T-helper 1 cell treated with Interleukin-12 subunit alpha and Interleukin-12 subunit beta and Interleukin-4 antibody, amounts not matched to agents 30 ng/mL and 1 ng/mL, for 36 hours (primary cell): ENCODE results near the gene PLBD2. TPM values are rescaled to one million over a fixed set of nuclear protein-coding genes. Genes with fewer than 3 reads are reported as not detected.

ENCODE experiments used
- intact Hi-C: fragments of 100-400 bp; cut with micrococcal nuclease; formaldehyde crosslinking; loops from one replicate; pipeline ENCODE4 v1.15.1; 2024
- total RNA-seq: library from RNA; stranded (reverse); gene quantifications from 2 replicates; pipeline ENCODE4 v1.2.3, GENCODE V29; 2022

PLBD2 gene
- total RNA-seq, 1 donor from 2014 or later = 17.9 TPM

DNA sequence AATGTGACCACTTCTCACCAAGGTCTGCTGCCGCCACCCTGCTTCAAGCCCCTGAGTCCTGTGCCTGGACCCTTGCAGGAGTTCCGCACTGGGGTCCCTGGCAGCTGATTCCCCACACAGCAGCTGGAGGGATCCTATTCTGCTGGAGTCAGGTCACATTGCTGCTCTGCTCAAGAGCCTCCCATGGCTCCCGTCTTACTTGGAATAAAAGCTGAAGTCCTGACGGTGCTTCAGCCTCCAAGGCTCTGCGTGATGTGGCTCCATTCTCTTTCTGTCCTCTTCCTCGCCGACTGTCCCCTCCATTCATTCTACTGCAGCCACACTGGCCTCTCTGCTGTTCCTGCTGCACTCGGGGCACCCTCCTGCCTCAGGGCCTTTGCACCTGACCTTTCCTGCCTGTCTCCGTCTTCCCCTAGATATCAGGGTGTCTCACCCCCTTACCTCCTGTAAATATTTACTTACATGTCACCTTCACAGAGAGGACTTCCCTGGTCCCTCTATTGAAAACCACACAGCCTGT, 56.2 kb downstream of the PLBD2 start:
- intact Hi-C loops = no loop called here

DNA sequence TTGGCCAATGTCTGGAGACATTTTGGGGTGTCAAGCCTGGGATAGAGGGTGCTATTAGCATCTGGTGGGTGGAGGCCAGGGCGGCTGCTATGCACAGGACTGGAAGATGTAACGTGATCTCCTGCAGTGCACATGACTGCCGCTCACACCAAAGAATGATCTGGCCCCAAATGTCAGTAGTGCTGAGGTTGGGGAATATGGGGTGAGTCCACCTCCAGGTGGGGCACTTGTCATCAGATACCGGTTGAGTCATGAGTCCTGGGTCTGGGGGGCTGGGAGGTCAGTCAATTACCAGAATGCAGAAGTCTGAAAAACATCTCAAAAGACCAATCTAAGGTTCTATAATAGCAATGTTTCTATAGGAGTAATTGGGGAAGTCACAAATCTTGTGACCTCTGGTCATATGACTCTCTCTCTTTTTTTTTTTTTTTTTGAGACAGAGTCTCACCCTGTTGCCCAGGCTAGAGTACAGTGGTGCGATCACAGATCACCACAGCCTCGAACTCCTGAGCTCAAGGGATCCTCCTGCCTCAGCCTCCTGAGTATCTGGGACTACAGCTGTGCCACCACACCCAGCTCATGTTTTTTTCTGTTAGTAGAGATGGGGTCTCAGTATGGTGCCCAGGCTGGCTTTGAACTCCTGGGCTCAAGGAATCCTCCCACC, 57.8 kb downstream of the PLBD2 start:
- intact Hi-C loops = no loop called here

GRCh38 chr12:113418213-113418879, 60.0 kb downstream of the PLBD2 start:
- intact Hi-C loops = no loop called here

DNA sequence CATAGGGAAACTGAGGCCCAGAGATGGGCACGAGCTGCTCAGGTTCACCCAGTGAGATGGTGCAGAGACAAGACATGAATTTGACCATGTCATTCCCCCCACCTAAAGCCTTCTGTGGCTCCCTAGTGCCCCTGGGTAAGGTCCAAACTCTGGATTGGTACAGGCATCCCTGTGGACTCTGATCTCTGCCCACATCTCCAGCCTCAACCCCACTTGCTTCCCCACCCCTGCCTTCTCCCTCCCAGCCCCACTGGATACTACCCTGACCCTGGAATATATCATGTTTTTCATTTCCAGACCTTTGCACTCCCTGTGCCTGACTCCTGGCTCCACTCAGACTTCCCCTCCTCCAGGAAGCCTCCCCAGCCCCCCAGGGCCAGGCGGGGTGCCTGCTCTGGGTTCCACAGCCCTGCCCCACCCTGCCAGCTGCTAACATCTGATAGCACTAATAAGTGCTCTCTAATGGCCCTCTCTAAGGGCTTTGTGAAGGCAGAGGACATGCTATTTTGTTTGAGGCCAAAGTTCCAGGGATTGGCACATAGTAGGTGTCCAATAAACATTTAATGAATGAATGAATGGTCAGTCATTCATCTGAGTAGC, 62.7 kb downstream of the PLBD2 start:
- intact Hi-C loops = no loop called here

DNA sequence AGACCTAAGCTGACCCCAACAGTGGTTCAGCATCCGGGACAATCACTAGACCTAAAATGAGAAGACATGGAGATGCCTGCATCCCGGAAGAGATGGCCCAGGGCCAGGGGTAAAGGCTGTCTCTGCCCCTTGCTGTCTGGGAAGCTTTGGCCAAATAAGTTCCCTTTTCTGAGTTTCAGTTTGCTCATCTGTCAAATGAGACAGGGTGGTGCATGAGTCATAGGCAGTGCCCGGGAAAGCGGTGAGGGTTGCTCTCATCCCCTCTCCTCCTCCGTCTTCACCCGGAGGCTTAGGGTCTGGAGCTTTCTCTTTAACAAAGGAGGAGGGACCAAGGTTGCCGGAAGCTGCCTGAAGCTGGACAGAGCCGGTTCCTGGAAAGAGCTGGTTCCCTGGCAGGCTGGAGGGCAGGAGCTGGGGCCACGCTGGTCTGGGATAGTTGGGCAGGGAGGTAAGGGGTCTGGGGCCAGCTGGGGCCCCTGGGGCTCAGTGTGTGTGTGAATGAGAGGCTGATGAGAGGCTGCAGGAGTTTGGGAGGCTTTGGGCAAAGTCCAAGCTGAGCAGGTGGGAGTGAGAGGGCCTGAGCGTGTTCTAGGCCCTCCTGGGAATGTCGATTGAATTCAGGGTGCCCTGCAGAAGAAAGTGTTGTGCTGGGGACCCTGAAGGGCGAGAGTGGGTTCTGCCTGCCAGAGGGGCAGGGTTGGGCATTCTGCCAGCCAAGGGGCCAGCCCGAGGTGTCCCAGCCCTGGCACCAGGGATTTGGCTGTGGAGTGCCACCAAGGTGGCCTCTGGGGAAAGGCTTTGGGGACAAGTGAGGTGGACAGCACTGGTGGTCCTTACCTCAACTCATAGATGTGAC, 63.9 kb downstream of the PLBD2 start, which contains the start of gene SDSL:
Gene SDSL, plus strand, starts transcription at position 351 of the 856 bp plus-strand sequence. CDS start 5,603 bp downstream, outside the sequence.
- intact Hi-C loops = loop anchor here (1.0 kb wide), 1 partner anchor 64 kb away; the partner anchor contains the start of gene PLBD2

GRCh38 chr12:113422886-113423669, 64.7 kb downstream of the PLBD2 start:
- intact Hi-C loops = loop anchor here (1.0 kb wide), 1 partner anchor 65 kb away; the partner anchor contains the start of gene PLBD2

DNA sequence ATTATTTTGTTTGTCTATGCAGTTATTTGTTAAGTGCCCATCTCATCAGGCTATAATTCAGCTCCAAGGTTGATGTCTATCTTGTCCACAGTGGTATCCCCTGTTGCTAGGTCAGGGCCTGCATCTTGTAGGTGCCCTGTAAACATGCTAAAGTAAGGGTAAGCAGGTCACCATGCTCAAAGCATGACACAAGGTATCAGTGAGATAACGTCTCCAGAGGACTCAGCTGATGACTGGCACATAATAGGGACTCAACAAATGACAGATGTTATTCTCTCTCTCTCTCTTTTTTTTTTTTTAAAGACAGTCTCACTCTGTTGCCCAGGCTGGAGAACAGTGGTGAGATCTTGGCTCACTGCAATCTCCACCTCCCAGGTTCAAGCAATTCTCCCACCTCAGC, 66.1 kb downstream of the PLBD2 start:
- intact Hi-C loops = loop anchor here (2.0 kb wide), 1 partner anchor 376 kb away; no protein-coding TSS in a partner anchor

- intact Hi-C loops = loop anchor here (1.0 to 2.0 kb wide), 4 partner anchors 90 to 376 kb away; partner anchors contain the start of gene SLC8B1
These were observed 66.8 kb downstream of the PLBD2 start for GRCh38 chr12:113424915-113425823.

DNA sequence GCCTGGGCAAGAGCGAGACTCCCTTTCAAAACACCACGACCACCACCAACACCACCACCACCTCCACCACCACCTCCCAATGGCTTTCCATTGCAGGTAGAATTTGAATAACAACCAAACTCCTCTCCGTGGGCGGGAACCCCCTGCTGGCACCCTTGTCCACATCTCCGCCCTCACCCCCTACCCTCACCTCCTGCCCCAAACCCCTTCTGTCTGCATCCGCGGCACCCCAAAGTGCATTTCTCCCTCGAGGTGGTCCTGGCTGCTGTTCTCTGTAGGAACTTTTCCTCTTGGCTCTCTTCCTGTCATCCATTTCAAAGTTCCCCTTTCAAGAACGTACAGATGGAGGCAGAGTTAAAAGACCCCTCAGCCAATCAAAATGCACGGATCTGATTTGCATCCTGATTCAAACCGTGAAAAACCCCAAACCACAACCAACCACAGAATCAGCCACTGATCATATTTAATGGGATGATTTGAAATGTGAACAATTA, 67.6 kb downstream of the PLBD2 start:
- intact Hi-C loops = loop anchor here (1.0 to 2.0 kb wide), 4 partner anchors 91 to 377 kb away; partner anchors contain the start of gene SLC8B1

- intact Hi-C loops = no loop called here
These were observed 69.5 kb downstream of the PLBD2 start for GRCh38 chr12:113427882-113428281.

GRCh38 chr12:113428482-113428881, 70.1 kb downstream of the PLBD2 start:
- intact Hi-C loops = no loop called here

DNA sequence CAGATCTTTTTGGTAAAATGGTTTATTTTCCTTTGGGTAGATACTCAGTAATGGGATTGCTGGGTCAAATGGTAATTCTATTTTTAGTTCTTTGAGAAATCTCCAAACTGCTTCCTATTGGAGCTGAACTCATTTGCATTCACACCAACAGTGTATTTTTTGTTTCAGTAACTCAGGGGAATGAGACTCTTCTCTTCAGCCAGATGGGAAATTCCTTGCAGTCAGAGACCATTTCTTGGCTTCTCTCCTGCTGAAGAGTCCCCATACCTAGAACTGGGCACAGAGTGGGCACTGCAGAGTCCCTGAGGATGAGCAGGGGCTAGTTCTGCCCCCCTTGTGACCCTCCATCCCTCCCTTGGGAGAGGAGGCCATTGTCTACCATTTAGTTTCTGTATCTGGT, 74.6 kb downstream of the PLBD2 start:
- intact Hi-C loops = no loop called here

GRCh38 chr12:113435367-113435766, 77.0 kb downstream of the PLBD2 start:
- intact Hi-C loops = no loop called here

DNA sequence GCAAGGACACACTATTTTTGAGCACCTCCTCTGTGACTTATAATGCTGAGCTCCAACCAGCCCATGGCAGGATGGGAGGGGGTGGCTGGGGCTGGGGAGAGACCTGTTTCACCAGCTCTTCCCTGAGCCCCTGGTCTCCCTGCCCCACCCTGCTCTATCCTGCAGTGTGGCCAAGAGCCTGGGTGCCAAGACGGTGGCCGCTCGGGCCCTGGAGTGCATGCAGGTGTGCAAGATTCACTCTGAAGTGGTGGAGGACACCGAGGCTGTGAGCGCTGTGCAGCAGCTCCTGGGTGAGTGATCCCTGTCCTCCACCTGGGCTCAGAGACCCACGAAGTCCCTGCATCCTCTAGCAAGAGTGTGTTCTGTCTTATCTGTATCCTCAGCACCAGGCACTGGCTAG, 78.2 kb downstream of the PLBD2 start:
- intact Hi-C loops = no loop called here

DNA sequence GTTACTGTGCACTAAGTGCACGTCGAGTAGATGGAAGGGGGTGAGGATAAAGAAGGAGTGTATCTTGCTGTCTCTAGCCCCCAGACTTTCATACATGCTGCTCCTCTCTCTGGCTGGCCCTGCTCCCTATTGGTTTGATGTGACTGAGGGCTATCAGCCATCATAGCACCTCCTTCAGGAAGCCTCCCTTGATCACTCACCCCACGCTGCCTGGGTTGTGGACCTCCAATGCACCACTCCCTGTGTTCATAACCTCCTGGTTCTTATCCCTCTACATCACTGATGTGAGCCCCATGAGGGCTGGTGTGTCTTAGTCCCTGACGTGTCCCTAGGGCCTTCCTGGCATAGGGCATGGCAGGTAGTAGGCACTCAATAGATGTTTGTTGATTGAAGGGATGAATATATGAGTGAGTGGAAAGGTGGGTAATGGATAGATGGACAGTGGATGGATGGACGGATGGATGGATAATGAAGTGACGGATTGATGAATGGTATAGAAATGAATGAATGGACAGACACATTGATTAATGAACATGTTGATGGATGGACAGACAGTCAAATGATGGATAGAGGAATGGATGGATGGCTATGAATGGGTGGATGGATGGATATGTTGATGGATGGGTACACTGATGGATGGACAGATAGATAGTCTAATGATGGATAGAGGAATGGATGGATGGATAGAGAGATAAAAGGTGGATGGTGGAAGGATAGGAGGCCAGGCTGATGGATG, 78.8 kb downstream of the PLBD2 start:
- intact Hi-C loops = no loop called here

GRCh38 chr12:113437729-113438100, 79.3 kb downstream of the PLBD2 start:
- intact Hi-C loops = no loop called here

GRCh38 chr12:113438523-113439300, 80.3 kb downstream of the PLBD2 start:
- intact Hi-C loops = no loop called here

DNA sequence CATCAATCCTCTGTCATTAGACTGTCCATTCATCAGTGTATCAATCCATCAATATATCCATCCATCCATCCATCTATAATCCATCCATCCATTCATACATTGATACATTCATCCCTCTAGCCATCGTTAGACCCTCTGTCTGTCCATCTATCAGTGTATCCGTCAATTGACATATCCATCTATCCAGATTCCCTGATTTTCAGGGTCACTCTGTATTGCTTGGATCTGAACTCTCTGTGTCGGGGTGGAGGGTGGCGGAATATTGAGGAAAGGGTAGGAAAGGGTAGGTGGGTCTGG, 80.9 kb downstream of the PLBD2 start:
- intact Hi-C loops = no loop called here
